Cardiac septum (tissue), 1 donor: Measurements from ENCODE around the gene CDC25C. TPM values are rescaled to one million over a fixed set of nuclear protein-coding genes. Genes with fewer than 3 reads are reported as not detected.

Experiments used
- DNase-seq: peaks from one replicate; pipeline ENCODE4 v3.0.0-alpha.2; 2020; ENCODE audit warnings: low spot score
- intact Hi-C: fragments of 100-400 bp; cut with DNase I; formaldehyde crosslinking; loops from one replicate; pipeline ENCODE4 v1.14.0; 2022
- long read RNA-seq: library from polyadenylated mRNA; unstranded; transcript quantifications from one replicate; pipeline ENCODE4 v2.0.0, GENCODE V29; 2021
- total RNA-seq: library from RNA; stranded (reverse); fragmentation: NEBNext Ultra II Directional; extraction: Animal tissue kit (Norgen Biotek cat#: 25700); gene quantifications from one replicate; pipeline ENCODE4 v1.2.1, GENCODE V29; 2021
- donor health status: DM: no; HTN: no; CAD: no.

The CDC25C gene
- 0.19 TPM for total RNA-seq
- long read RNA-seq = 0 reads

DNA sequence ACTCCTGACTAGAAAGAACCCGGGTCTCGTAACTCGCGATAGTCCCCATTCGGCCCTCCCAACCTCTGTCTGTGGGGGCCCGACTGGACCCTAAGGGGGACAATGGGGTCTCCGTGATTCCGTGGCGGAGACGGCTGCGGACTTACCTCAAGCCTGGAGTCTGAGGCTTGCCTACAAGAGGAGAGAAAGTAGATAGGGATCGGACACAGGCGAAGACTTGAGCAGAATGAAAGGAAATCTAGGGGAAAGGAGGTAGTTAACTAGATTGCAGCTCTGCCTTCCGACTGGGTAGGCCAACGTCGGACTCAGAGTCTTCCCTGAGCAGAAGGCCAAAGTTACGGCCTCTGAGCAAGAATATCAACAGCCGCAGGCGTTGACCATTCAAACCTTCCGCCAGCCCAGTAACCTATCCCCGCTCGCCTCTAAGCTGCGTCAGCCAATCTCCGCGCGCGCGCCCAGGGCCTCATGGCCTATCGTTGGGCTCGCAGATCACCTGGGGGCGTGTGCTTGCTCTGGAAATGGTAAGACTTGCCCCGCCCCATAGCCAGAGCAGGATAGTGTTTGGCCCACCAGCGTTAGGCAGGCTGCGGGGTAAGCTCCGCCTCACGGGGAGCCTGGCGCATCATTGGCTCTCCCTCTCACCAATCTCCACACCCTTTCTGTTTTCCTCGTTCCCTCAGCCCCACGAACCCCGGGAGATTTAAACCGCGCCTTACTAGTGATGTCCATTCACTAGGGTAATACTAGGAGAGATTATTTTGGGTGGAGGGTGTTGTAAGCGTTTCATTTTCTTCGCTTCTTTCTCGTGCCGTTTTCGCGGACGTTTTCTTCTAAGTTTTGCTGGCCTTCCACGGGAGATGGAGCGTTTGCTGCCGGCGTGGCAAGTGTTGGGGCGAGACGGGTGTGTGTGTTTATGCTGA is at the start of gene CDC25C:
Gene CDC25C, minus strand, starts transcription at position 356 of the 920 bp plus-strand sequence. CDS start 624 bp downstream, outside the sequence.
- peak; percentile 98 for DNase-seq
- intact Hi-C loops = no loop called here

GRCh38 chr5:138372653-138373052 is 41.0 kb upstream of the CDC25C start:
- intact Hi-C loops = no loop called here
- DNase-seq = no peak

- DNase-seq = no peak
- intact Hi-C loops = no loop called here
Observed at GRCh38 chr5:138372225-138372624, 40.6 kb upstream of the CDC25C start.

- DNase-seq = no peak
- intact Hi-C loops = no loop called here
Observed at GRCh38 chr5:138371454-138371853, 39.9 kb upstream of the CDC25C start.

DNA sequence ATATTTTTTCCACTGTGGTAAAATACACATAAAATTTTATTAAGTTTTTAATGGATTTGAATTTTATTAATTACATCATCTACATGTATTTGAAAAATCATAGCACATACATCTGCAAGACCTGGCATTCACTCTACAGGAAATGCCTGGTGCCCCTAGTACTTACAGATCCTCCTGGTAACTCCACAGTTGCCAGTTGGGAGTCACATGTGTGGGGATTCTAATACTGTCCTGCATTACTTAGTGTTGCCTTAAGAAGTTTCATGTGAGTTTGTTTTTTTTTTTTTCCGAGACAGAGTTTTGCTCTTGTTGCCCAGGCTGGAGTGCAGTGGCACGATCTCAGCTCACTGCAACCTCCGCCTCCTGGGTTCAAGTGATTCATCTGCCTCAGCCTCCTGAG is 38.9 kb upstream of the CDC25C start:
- intact Hi-C loops = no loop called here
- DNase-seq = no peak

DNA sequence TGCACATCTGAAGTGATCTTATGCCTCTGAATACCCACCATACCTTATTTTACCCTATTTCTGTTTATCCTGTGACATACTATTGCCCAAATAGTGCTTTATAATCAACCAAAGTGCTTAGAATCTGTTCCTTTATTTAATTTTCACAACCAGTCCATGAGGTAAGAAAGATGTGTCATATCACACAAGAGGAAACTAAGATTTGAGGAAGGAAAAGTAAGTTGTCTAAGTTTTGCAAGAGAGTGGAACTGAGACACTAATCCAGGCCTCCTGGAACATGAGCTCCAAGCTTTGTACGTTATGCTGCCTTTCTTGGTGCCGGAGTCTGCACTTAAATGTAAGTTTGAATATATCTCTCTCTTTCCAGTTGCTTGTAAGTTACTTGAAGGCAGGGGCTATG is 38.1 kb upstream of the CDC25C start:
- intact Hi-C loops = no loop called here

DNA sequence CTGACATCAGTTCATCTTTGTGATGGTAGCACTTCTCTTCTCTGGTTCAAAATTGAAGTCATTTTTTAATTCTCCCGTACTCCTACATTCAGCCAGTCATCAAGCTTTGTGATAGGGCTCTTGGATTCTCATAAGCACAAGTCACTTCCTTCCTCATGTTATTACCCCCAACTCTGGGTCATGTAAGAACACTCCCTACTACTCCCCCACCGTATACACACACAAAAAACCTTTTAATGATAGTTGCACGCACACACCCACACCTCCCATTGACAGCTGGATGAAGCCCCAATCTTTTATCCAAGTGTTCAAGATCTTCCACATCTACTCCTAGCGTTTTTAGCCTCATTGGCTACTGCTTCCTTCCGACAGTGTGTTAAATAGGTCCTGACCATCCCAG is 37.7 kb upstream of the CDC25C start:
- intact Hi-C loops = no loop called here
- DNase-seq = no peak

More for the DNA sequence above, 38.1 kb upstream of the CDC25C start:
- DNase-seq = no peak

GRCh38 chr5:138366632-138367382 is 35.2 kb upstream of the CDC25C start:
- intact Hi-C loops = no loop called here

DNA sequence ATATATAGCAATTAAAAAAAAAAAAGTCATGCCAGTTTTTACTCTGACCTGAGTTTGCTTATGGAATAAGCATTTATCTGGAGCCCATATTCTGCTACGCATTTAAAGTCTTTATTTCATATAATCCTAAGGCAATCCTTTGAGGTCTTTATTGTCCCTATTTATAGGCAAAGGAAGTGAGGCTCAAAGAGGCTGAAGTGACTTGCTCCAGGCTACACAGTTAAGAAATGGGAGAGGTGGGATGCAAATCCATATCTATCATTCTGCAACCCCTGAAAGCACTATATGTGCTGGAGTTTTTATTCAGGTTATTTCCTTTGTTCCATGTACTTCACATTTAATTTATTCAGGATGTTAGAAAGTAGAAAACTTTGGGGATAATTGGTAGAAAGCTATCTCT is 33.0 kb upstream of the CDC25C start:
- no peak for DNase-seq
- intact Hi-C loops = no loop called here

More at GRCh38 chr5:138366632-138367382, 35.2 kb upstream of the CDC25C start:
- DNase-seq = no peak

DNA sequence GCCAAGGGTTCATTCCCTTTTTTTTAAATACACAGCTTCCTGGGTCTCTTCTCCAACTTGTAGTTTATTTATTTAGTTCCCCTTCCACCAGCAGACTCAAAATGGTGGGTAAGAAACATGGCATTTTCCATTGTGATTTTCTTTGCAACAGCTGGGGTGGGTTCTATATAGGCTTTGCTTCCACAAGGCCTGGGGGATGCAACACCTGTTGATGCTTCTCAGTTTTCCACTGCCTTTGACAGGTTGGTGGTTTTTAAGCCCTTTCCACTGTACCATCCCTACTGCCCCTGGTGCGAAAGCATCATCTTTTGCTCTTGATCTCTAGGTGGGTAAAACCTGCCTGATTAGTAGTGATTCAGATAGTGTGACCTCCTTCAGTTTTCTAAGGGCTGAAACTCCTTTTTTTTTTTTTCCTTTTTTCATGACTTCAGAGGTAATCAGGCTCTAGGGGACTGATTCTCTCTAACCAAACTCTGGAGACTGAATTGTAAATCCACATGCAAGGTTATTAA is 29.4 kb upstream of the CDC25C start:
- intact Hi-C loops = no loop called here
- no peak for DNase-seq

- intact Hi-C loops = no loop called here
- DNase-seq = no peak
Observed at GRCh38 chr5:138359621-138360020, 28.0 kb upstream of the CDC25C start.

DNA sequence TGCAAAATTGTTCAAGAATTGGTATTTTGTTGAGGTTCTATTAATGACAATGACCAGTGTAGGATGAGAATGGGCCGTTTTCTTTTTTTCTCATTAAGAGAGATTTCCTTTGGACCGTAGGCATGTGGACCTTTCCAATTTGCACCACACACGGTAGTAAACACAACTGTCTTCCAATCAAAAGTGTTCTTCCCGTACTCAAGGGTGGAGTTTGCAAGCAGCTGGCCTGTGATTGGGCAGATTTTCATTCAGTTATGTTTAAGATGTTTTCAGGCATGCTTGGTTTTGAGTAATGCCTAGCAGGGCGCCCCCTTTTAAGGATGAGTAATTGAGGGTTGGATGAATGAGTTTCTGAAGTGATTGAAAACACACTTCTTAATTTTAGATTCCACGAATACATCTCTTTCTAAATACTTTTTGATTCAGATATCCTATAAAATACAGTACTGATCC is 23.3 kb upstream of the CDC25C start:
- intact Hi-C loops = no loop called here
- DNase-seq = no peak

GRCh38 chr5:138354387-138354786 is 22.8 kb upstream of the CDC25C start:
- intact Hi-C loops = no loop called here
- no peak for DNase-seq

- no peak for DNase-seq
- intact Hi-C loops = loop anchor here (2.0 kb wide), 1 partner anchor 15 kb away; the partner anchor contains the start of gene FAM53C
Observed at GRCh38 chr5:138353560-138354080, 22.0 kb upstream of the CDC25C start.

GRCh38 chr5:138352722-138353559 is 21.3 kb upstream of the CDC25C start:
- intact Hi-C loops = loop anchor here (2.0 kb wide), 1 partner anchor 14 kb away; the partner anchor contains the start of gene FAM53C
- peak; percentile 87 for DNase-seq

DNA sequence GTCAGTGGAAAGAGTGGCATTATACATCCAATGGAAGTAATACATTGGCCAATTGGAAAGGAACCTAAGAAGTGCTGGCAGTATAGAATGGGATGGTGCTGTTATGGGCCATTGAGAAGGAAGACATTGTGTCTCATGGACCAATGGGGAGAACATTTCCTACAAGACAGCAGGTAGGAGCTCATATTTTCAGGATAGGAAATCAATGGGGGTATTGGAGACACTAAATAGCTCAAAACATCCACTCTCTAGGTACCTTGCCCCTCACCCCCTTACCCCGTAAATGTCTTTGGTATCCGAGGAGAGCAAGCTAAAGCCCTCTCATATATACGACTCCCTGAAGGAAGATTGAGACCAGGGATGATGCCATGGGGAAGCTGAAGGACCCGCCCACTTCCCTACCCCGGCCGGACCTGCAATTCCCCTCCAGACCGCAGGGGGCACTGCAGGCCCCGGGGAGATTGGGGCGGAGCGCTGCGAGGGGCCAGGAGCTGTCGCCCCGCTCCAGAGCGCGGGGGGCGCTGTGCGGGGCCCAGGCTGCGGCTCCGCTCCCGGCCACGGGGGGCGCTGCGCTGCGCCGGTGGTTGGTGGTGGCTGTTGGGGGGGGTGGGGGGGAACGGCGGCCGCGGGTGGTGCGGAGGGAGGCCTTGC is 20.6 kb upstream of the CDC25C start, which contains the start of gene KDM3B:
Gene KDM3B, plus strand, starts transcription at position 615 of the 651 bp plus-strand sequence. CDS start 111 bp downstream, outside the sequence.
- peak; percentile 95 for DNase-seq
- intact Hi-C loops = loop anchor here (2.0 kb wide), 1 partner anchor 13 kb away; the partner anchor contains the start of gene FAM53C

- no peak for DNase-seq
- intact Hi-C loops = no loop called here
Observed at GRCh38 chr5:138351517-138351916, 19.9 kb upstream of the CDC25C start.

- no peak for DNase-seq
- intact Hi-C loops = no loop called here
Observed at GRCh38 chr5:138351056-138351455, 19.5 kb upstream of the CDC25C start.
